ENCODE data around the gene PITX1.

PITX1 gene

DNA sequence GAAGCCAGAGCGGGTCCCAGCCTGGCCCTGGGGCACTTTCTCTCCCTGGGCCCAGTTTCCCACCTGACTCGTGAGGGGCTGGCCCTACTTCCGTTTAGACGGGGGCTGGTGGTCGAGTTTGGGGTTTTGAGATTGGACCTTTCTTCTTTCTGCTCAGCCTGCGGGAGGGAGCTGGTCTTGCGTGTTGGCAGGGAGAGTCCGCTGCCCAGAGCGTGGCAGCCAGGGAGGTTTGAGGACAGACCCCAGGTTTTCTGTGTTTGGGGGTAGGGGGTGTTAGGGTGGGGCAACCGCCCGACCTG, 6.0 kb upstream of the PITX1 start:
- no peaks in the 10 kb centered on the region for H3K9me3 ChIP-seq (ENCODE audit: control insufficient read depth, insufficient read depth, low read length)
- H3K27ac ChIP-seq (ENCODE audit: low read depth, low read length): no peak overlapping the region
- peak overlapping the region; percentile 48; the same call in 1 of the 2 replicates for H3K4me3 ChIP-seq (ENCODE audit: low read depth, low read length)
- H3K4me1 ChIP-seq (ENCODE audit: control insufficient read depth, insufficient read depth, low read length): peaks cover 10% of the 10 kb centered on the region; the same call in 1 of the 2 replicates
- no peaks in the 10 kb centered on the region for H3K36me3 ChIP-seq (ENCODE audit: control insufficient read depth, insufficient read depth, low read length)
- peaks cover 100% of the 10 kb centered on the region for H3K27me3 ChIP-seq (ENCODE audit: control insufficient read depth, insufficient read depth, low read length)
- H3K9ac ChIP-seq (ENCODE audit: low read depth, low read length): no peak overlapping the region

DNA sequence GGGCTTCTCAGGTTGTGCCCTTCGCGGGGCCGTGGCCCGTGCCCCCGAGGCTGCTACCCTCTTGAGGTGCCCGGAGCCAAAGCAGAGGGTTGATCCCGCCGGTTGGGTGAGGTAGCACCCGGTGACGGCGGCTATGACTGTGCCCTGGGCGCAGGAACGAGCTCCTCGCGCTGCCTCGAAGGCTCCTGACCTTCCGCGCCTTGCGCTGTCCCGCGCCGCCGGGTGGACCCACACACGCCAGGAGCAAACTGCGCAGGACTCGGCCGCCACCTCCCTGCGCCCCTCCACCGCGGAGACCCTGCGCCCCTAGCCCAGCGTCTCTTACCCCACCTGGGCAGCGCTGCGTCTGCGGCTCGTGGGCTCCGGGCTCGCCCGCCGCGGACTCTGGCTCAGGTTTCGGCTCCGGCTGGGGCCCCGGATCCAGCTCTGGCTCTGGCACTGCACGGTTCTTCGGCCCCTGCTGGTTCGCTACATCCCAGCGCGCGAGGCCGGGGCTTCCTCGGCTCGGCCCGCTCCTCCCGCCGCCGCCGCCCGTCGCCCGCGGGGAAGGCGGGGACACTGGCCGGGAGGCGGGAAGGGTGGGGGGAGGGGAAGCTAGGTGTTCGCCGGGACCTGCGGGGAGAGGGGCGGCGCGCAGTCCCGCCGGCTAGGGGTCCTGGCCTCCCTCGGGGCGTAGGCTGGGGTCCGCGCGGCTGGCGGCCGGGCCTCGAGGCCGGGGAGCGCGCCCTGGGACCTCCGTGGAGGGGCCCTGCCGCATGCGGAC, 5.4 kb upstream of the PITX1 start:
- peaks cover 100% of the 10 kb centered on the region for H3K27me3 ChIP-seq (ENCODE audit: control insufficient read depth, insufficient read depth, low read length)
- H3K9ac ChIP-seq (ENCODE audit: low read depth, low read length): no peak overlapping the region
- H3K9me3 ChIP-seq (ENCODE audit: control insufficient read depth, insufficient read depth, low read length): no peaks in the 10 kb centered on the region
- peaks cover 14% of the 10 kb centered on the region; the same call in 1 of the 2 replicates for H3K4me1 ChIP-seq (ENCODE audit: control insufficient read depth, insufficient read depth, low read length)
- H3K27ac ChIP-seq (ENCODE audit: low read depth, low read length): no peak overlapping the region
- peak overlapping the region; percentile 48 for H3K4me3 ChIP-seq (ENCODE audit: low read depth, low read length)
- H3K36me3 ChIP-seq (ENCODE audit: control insufficient read depth, insufficient read depth, low read length): no peaks in the 10 kb centered on the region

DNA sequence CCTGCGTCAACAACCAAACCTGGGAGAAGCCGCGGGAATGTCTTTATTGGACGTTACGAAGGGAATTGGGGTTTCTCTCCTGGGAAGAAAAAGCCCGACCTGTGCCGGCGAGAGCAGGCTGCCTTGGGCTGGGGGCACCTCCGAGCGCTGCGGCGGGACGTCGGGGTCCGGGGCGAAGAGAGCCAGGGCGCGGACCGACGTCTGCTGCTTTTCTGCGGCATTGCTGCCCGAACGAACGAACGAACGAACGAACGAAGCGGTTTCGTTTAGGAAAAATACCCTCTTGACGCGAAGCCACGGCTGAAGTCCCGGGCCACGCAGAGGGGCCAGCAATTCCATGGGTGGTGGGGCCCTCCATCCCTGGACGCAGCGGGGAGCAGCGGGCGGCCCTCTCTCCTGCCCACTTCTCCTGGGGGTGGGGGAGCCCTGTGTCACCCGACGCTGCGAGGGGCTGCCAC, 4.8 kb upstream of the PITX1 start:
- Histone ChIP-seq H3K4me1 (ENCODE audit: control insufficient read depth, insufficient read depth, low read length) (peaks cover 14% of the 10 kb centered on the region; the same call in 1 of the 2 replicates), H3K9ac (ENCODE audit: low read depth, low read length) (no peak overlapping the region), H3K9me3 (ENCODE audit: control insufficient read depth, insufficient read depth, low read length) (no peaks in the 10 kb centered on the region), H3K36me3 (ENCODE audit: control insufficient read depth, insufficient read depth, low read length) (no peaks in the 10 kb centered on the region), H3K27ac (ENCODE audit: low read depth, low read length) (no peak overlapping the region), H3K27me3 (ENCODE audit: control insufficient read depth, insufficient read depth, low read length) (peaks cover 98% of the 10 kb centered on the region), H3K4me3 (ENCODE audit: low read depth, low read length) (peak overlapping the region; percentile 48; the same call in 1 of the 2 replicates)

DNA sequence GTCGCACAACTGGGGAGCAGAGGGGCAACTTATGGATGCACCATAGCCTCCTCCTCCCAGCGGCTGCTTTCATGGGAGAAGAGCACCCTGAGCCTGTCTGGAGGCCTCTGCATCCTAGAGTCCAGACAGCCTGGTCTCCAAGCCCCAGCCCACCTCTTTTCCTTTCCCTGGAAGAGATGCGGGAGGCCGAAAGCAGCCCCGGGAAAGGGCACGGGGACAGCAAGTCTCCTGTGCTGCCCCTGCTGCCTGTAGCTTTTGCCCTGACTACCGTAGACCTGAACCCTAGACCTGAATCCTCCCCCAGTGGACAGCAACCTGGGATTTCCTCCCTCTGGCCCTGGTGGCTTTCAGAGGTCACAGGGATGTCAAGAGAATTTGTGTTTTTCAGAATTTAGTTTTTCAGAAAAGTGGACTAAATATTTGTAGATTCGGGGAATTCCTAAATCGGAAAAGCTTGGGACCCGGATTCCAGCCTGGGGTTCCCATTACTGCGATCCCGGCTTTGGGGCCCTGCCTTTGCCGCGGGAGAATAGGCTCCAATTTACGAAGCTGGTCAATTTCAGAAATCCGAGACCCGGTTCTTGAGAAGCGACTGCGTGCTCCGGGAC, 4.3 kb upstream of the PITX1 start:
- Histone ChIP-seq H3K9ac (ENCODE audit: low read depth, low read length) (no peak overlapping the region), H3K27ac (ENCODE audit: low read depth, low read length) (no peak overlapping the region), H3K27me3 (ENCODE audit: control insufficient read depth, insufficient read depth, low read length) (peaks cover 98% of the 10 kb centered on the region), H3K36me3 (ENCODE audit: control insufficient read depth, insufficient read depth, low read length) (no peaks in the 10 kb centered on the region), H3K4me1 (ENCODE audit: control insufficient read depth, insufficient read depth, low read length) (peaks cover 16% of the 10 kb centered on the region; the same call in 1 of the 2 replicates), H3K9me3 (ENCODE audit: control insufficient read depth, insufficient read depth, low read length) (no peaks in the 10 kb centered on the region), H3K4me3 (ENCODE audit: low read depth, low read length) (no peak overlapping the region)

DNA sequence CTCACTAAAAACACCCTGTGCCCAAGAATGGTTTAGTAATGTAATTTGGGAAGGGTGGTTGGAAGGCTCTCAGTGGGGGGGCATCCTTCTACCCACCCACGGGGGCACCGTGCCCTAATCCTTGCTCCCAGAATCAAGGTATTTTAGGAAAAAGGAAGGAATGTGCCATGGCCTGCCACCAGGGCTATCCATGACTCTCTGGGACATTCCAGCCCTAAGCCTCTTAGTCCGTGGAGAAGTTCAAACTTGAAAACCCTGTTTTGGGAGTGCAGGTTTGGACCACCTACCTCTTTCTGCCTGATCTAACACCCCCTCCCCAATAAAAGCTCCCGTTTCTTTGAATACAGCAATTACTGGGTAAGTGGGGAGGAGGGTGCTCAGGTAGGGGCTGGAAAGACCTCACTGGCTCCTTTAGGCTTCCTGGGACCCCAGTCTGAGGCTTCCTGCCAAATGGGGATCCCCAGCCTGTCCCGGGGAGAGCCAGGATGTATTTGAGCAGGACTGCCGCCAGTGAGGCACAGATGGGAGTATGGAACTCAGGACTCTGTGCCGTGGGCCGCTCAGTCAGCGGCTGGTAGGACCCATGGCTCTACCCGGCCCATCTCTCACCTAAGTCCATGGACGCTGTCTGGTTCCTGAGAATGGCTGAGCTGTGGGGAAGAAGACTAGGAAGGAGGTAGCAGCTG, 3.6 kb upstream of the PITX1 start:
- peaks cover 98% of the 10 kb centered on the region for H3K27me3 ChIP-seq (ENCODE audit: control insufficient read depth, insufficient read depth, low read length)
- H3K4me1 ChIP-seq (ENCODE audit: control insufficient read depth, insufficient read depth, low read length): peaks cover 18% of the 10 kb centered on the region; the same call in 1 of the 2 replicates
- no peaks in the 10 kb centered on the region for H3K9me3 ChIP-seq (ENCODE audit: control insufficient read depth, insufficient read depth, low read length)
- no peak overlapping the region for H3K27ac ChIP-seq (ENCODE audit: low read depth, low read length)
- H3K9ac ChIP-seq (ENCODE audit: low read depth, low read length): no peak overlapping the region
- H3K4me3 ChIP-seq (ENCODE audit: low read depth, low read length): no peak overlapping the region
- no peaks in the 10 kb centered on the region for H3K36me3 ChIP-seq (ENCODE audit: control insufficient read depth, insufficient read depth, low read length)

DNA sequence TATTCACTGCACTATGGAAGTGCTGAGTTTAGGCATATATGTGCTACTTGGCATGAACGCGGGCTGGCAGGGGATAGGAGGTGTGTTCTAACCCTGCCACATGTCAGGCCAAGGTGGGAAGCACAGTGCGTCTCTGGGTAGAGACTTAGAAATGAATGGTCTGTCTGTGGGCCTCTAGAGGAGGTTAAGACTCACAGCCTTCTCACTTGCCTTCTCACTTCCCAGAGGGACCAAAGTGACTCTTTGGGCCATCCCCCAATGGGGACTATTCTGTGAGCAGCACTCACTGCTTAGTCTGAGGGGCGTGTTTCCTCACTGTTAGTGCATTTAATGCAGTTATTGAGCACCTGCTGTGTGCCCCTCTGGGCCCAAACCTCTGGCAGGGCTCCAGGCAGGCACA, 2.4 kb upstream of the PITX1 start:
- Histone ChIP-seq H3K27me3 (ENCODE audit: control insufficient read depth, insufficient read depth, low read length) (peaks cover 98% of the 10 kb centered on the region), H3K27ac (ENCODE audit: low read depth, low read length) (no peak overlapping the region), H3K9me3 (ENCODE audit: control insufficient read depth, insufficient read depth, low read length) (no peaks in the 10 kb centered on the region), H3K36me3 (ENCODE audit: control insufficient read depth, insufficient read depth, low read length) (no peaks in the 10 kb centered on the region), H3K4me3 (ENCODE audit: low read depth, low read length) (no peak overlapping the region), H3K9ac (ENCODE audit: low read depth, low read length) (no peak overlapping the region), H3K4me1 (ENCODE audit: control insufficient read depth, insufficient read depth, low read length) (peaks cover 22% of the 10 kb centered on the region; the same call in 1 of the 2 replicates)

DNA sequence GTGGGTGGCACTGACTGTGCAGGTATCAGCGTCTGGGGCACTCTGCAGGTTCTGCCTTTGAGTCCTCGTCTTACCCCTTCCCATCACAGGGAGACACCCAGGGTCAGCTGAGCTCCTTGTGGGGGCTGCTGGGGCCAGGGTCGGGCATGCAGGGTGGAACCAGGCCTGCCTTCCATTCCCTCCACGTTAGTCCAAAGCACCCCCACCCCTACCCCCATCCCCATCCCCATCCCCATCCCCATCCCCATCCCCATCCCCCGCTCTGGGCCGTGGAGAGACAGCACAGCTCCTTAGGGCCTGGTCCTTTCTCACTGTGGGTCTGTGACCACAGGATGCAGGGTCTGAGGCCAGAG, 1.6 kb upstream of the PITX1 start:
- Histone ChIP-seq H3K36me3 (ENCODE audit: control insufficient read depth, insufficient read depth, low read length) (no peaks in the 10 kb centered on the region), H3K4me1 (ENCODE audit: control insufficient read depth, insufficient read depth, low read length) (peaks cover 17% of the 10 kb centered on the region; the same call in 1 of the 2 replicates), H3K27ac (ENCODE audit: low read depth, low read length) (no peak overlapping the region), H3K27me3 (ENCODE audit: control insufficient read depth, insufficient read depth, low read length) (peaks cover 98% of the 10 kb centered on the region), H3K9me3 (ENCODE audit: control insufficient read depth, insufficient read depth, low read length) (no peaks in the 10 kb centered on the region), H3K4me3 (ENCODE audit: low read depth, low read length) (no peak overlapping the region), H3K9ac (ENCODE audit: low read depth, low read length) (no peak overlapping the region)

DNA sequence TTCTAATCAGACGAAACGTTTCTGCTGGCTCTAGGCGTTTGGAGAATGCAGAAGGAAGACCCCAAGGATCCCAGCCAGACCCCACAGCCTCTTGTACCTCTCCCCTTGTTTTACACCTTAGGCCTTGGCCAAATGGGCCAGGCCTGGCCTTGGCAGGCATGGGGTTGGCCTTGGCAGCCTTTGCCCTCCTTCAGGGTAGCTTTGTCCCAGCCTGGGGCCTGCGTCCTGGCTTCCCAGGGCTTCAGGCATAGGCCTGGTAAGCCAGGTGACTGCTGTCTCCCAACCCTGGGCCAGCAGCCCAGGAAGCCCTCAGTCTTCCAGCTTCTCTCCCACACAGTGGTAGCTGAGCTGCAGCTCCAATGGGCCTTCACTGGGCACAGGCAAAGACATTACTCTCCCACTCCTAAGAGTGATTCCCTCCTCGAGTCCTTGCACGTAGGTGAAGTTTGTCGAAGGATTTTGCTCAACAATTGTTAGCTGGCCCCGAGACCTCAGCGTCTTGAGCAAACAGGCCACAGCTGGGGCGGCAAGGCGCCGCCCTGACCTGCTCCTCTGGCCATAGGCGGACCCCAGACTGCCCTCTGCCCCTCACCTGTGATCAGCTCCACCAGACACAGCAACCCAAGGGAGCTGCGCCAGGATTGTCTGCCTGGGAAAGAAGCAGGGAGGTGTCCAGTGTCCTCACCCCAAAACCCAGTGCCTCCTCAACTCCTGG, 1.1 kb upstream of the PITX1 start:
- Histone ChIP-seq H3K4me1 (ENCODE audit: control insufficient read depth, insufficient read depth, low read length) (peaks cover 16% of the 10 kb centered on the region; the same call in 1 of the 2 replicates), H3K9ac (ENCODE audit: low read depth, low read length) (no peak overlapping the region), H3K27ac (ENCODE audit: low read depth, low read length) (no peak overlapping the region), H3K9me3 (ENCODE audit: control insufficient read depth, insufficient read depth, low read length) (no peaks in the 10 kb centered on the region), H3K36me3 (ENCODE audit: control insufficient read depth, insufficient read depth, low read length) (no peaks in the 10 kb centered on the region), H3K27me3 (ENCODE audit: control insufficient read depth, insufficient read depth, low read length) (peaks cover 98% of the 10 kb centered on the region), H3K4me3 (ENCODE audit: low read depth, low read length) (peak overlapping the region; percentile 43; the same call in 1 of the 2 replicates)

DNA sequence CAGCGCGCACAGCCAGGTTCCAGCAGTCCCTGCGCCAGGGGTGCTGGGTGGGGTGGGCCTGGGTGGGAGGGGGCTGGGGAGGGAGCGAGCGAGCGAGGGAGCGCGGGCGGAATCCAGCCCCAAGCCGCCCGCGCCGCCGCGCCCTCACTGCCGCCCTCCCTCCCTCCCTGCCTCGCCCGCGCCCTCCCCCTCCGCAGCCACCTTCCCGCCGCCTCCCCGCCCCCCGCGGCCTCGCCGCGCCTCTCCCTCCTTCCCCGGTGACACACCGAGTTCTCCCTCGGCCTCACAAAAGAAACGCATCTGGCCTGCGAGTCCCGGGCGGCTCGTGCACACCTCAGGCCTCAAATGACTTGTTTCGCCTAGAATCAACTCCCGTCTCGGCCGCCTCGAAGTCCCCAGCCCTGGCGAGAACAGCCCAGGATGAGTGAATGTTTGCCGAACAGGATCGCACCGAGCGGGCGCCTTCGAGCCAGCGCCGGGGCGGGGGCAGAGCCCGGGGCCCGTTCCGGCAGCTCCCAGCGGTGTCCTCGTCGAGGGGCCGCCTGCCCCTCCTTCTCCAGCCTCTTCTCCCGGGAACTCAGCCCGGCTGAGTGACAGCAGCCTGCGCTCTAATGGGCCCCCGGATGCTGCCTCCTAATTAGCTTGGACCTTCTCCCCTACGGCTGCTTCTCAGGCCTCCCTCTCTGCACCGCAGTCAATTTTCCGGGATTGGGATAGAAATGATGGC, 371 bp upstream of the PITX1 start:
- no peaks in the 10 kb centered on the region for H3K36me3 ChIP-seq (ENCODE audit: control insufficient read depth, insufficient read depth, low read length)
- no peak overlapping the region for H3K27ac ChIP-seq (ENCODE audit: low read depth, low read length)
- no peak overlapping the region for H3K9ac ChIP-seq (ENCODE audit: low read depth, low read length)
- H3K9me3 ChIP-seq (ENCODE audit: control insufficient read depth, insufficient read depth, low read length): no peaks in the 10 kb centered on the region
- peaks cover 98% of the 10 kb centered on the region for H3K27me3 ChIP-seq (ENCODE audit: control insufficient read depth, insufficient read depth, low read length)
- peaks cover 19% of the 10 kb centered on the region; the same call in 1 of the 2 replicates for H3K4me1 ChIP-seq (ENCODE audit: control insufficient read depth, insufficient read depth, low read length)
- H3K4me3 ChIP-seq (ENCODE audit: low read depth, low read length): peak overlapping the region; percentile 47
